OCI-LY7 (cell line): ENCODE results near the gene MCCD1. TPM values are rescaled to one million over a fixed set of nuclear protein-coding genes. Genes with fewer than 3 reads are reported as not detected.

ENCODE experiments used
- BruUV-seq: library from RNA; stranded (reverse); fragments of 400-500 nt; replicated peaks from 2 replicates; lab custom pipeline; 2021; lab: Mats Ljungman, UMichigan
- CTCF ChIA-PET: fragments of 300-600 bp; sonication (Branson Sonifier 250); formaldehyde crosslinking; loops from one replicate; lab custom pipeline; 2022; ENCODE audit warnings: antibody characterized with exemption; ENCODE audit not compliant: unreplicated experiment; lab: Charles Lee
- POLR2A ChIA-PET: fragments of 300-600 bp; sonication (Branson Sonifier 250); formaldehyde crosslinking; loops from one replicate; lab custom pipeline; 2022; ENCODE audit warnings: antibody characterized with exemption; lab: Charles Lee
- DNase-seq: peaks from one replicate; pipeline ENCODE4 v3.0.0-alpha.2; 2015; ENCODE audit warnings: low spot score
- H2AFZ ChIP-seq: fragments of 200-600 bp; sonication (generic), shearing (Covaris generic); 2 replicates; pipeline ENCODE4 v1.6.1; 2014; ENCODE audit warnings: mild to moderate bottlenecking, antibody characterized with exemption, low read length, moderate library complexity
- H3K27ac ChIP-seq: fragments of 200-600 bp; sonication (generic); 2 replicates; pipeline ENCODE4 v1.5.1; 2014; ENCODE audit warnings: mixed run types, low read depth, mild to moderate bottlenecking, moderate library complexity, low read length, inconsistent platforms; ENCODE audit not compliant: poor library complexity, severe bottlenecking
- H3K36me3 ChIP-seq: fragments of 200-600 bp; sonication (generic); 2 replicates; pipeline ENCODE4 v1.6.1; 2014; ENCODE audit warnings: mild to moderate bottlenecking, antibody characterized with exemption, low read length, moderate library complexity, mixed read lengths; ENCODE audit not compliant: insufficient read depth
- H3K4me1 ChIP-seq: fragments of 200-600 bp; sonication (generic); 2 replicates; pipeline ENCODE4 v1.5.1; 2014; ENCODE audit warnings: mild to moderate bottlenecking, low read length; ENCODE audit not compliant: insufficient read depth, poor library complexity, severe bottlenecking
- H3K4me2 ChIP-seq: fragments of 200-600 bp; sonication (generic); 2 replicates; pipeline ENCODE4 v1.6.1; 2014; ENCODE audit warnings: mild to moderate bottlenecking, low read length
- H3K4me3 ChIP-seq: fragments of 200-600 bp; sonication (generic); 2 replicates; pipeline ENCODE4 v1.5.1; 2014; ENCODE audit warnings: mild to moderate bottlenecking, low read depth, low read length; ENCODE audit not compliant: poor library complexity, severe bottlenecking
- H3K79me2 ChIP-seq: fragments of 200-600 bp; sonication (generic); 2 replicates; pipeline ENCODE4 v1.6.1; 2016; ENCODE audit warnings: low read depth, mild to moderate bottlenecking, low read length, moderate library complexity, mixed read lengths; ENCODE audit not compliant: insufficient read depth
- H3K9me2 ChIP-seq: fragments of 200-600 bp; sonication (generic); 2 replicates; pipeline ENCODE4 v1.6.1; 2016; ENCODE audit warnings: mild to moderate bottlenecking, low read length, mixed read lengths; ENCODE audit not compliant: insufficient read depth
- H3K9me3 ChIP-seq: fragments of 200-600 bp; sonication (generic); 2 replicates; pipeline ENCODE4 v1.6.1; 2014; ENCODE audit warnings: mild to moderate bottlenecking, mixed run types, low read length, mixed read lengths
- H4K20me1 ChIP-seq: fragments of 200-600 bp; sonication (generic); 2 replicates; pipeline ENCODE4 v1.6.1; 2014; ENCODE audit warnings: mild to moderate bottlenecking, antibody characterized with exemption, low read length, moderate library complexity, mixed read lengths; ENCODE audit not compliant: insufficient read depth
- EZH2phosphoT487 ChIP-seq: fragments of 200-600 bp; sonication (generic); IDR thresholded peaks from 2 replicates; pipeline ENCODE4 v1.6.1; 2018; ENCODE audit warnings: low read depth, borderline replicate concordance, mild to moderate bottlenecking, mixed run types, antibody characterized with exemption, low read length, moderate library complexity, mixed read lengths
- intact Hi-C: fragments of 100-400 bp; cut with micrococcal nuclease; formaldehyde crosslinking; loops from one replicate; pipeline ENCODE4 v1.10.0; 2022; ENCODE audit not compliant: unreplicated experiment
- total RNA-seq, 2 experiments: library from RNA; depleted of rRNA in 1 of 2; stranded (reverse); fragments of >200 nt in 1 of 2; shearing (Covaris generic) in 1 of 2; gene quantifications; 2 replicates each; pipeline ENCODE4 v1.2.3, GENCODE V29; 2014 to 2022
- TF ChIP-seq, protein P1 (sequence below): fragments of 200-600 bp; sonication (generic); conservative IDR thresholded peaks from 2 replicates; pipeline ENCODE4 v1.5.1; 2014; ENCODE audit warnings: mild to moderate bottlenecking, antibody characterized with exemption, low read length, moderate library complexity, mixed read lengths

MCCD1 gene
- total RNA-seq, 2 experiments from 2014 or later, result not detected

DNA sequence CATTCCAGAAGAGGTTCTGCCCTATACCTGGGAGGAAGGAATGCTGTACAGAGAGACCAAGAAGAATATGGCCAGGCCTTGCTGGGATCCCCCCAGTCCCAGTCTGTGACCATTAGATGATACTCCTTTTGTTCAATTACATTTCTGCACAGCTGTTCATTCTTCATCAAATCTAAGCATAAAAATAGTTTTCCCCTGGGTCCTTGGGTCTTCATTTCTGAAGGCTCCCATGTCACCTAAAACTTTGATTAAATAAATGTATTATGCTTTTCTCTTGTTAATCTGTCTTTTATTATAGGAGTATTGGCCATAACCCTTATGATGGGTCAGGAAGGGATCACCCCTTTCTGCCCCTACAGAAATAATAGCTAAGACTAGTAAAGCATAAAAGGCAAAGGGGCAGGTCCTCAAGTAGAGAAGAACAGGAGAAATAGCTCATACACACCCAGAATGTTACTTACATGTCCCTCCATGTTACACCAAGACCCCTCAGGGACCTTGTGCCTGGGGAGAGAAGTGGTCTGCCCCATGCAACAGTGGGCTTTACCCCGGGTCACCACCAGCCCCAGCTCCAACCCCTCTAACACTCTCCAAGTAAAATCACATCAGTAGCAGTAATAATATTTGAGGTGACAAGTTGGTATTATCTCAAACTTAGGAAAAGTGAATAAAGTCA, 41.2 kb downstream of the MCCD1 start:
- Histone ChIP-seq H3K9me2 (no peaks in the 10 kb centered on the region), H3K36me3 (no peaks in the 10 kb centered on the region), H3K4me1 (peaks cover 79% of the 10 kb centered on the region), H3K4me3 (peak overlapping the region; percentile 68), H3K27ac (peak overlapping the region; percentile 75), H3K9me3 (no peaks in the 10 kb centered on the region), H4K20me1 (no peaks in the 10 kb centered on the region), H2AFZ (no peak overlapping the region), H3K4me2 (peak overlapping the region; percentile 82), H3K79me2 (peaks cover 10% of the 10 kb centered on the region; the same call in 1 of the 2 replicates)
- no peak for DNase-seq
- ChIA-PET CTCF (interaction anchor here (0.6 to 0.7 kb wide), 2 partner anchors 12 to 19 kb away, joined by 3 read pairs; no protein-coding TSS in a partner anchor), POLR2A (interaction anchor here (0.6 to 3.3 kb wide), 9 partner anchors 10 to 25 kb away, joined by 3 to 19 read pairs (median 4); partner anchors contain the start of gene LST1)
- TSS peak; percentile 33 for BruUV-seq
- intact Hi-C loops, result no loop called here
- TF ChIP-seq EZH2phosphoT487, result no peak
- TF ChIP-seq, protein P1, sequence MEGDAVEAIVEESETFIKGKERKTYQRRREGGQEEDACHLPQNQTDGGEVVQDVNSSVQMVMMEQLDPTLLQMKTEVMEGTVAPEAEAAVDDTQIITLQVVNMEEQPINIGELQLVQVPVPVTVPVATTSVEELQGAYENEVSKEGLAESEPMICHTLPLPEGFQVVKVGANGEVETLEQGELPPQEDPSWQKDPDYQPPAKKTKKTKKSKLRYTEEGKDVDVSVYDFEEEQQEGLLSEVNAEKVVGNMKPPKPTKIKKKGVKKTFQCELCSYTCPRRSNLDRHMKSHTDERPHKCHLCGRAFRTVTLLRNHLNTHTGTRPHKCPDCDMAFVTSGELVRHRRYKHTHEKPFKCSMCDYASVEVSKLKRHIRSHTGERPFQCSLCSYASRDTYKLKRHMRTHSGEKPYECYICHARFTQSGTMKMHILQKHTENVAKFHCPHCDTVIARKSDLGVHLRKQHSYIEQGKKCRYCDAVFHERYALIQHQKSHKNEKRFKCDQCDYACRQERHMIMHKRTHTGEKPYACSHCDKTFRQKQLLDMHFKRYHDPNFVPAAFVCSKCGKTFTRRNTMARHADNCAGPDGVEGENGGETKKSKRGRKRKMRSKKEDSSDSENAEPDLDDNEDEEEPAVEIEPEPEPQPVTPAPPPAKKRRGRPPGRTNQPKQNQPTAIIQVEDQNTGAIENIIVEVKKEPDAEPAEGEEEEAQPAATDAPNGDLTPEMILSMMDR, result no peak

DNA sequence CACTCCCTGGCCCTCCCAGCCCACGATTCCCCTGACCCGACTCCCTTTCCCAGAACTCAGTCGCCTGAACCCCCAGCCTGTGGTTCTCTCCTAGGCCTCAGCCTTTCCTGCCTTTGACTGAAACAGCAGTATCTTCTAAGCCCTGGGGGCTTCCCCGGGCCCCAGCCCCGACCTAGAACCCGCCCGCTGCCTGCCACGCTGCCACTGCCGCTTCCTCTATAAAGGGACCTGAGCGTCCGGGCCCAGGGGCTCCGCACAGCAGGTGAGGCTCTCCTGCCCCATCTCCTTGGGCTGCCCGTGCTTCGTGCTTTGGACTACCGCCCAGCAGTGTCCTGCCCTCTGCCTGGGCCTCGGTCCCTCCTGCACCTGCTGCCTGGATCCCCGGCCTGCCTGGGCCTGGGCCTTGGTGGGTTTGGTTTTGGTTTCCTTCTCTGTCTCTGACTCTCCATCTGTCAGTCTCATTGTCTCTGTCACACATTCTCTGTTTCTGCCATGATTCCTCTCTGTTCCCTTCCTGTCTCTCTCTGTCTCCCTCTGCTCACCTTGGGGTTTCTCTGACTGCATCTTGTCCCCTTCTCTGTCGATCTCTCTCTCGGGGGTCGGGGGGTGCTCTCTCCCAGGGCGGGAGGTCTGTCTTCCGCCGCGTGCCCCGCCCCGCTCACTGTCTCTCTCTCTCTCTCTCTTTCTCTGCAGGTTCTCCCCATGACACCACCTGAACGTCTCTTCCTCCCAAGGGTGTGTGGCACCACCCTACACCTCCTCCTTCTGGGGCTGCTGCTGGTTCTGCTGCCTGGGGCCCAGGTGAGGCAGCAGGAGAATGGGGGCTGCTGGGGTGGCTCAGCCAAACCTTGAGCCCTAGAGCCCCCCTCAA, 43.5 kb downstream of the MCCD1 start, which contains the start of gene LTA:
LTA (plus strand) TSS at position 249 of the 871 bp plus-strand sequence; CDS start at position 703, 454 bp downstream.
- no peaks in the 10 kb centered on the region for H3K9me3 ChIP-seq
- CTCF ChIA-PET, result interaction anchor here (1.0 to 1.5 kb wide), 2 partner anchors 14 kb away, joined by 3 read pairs; partner anchors contain the start of gene LST1
- H3K4me1 ChIP-seq, result peaks cover 99% of the 10 kb centered on the region
- POLR2A ChIA-PET, result interaction anchor here (3.3 kb wide), 1 partner anchor 13 kb away, joined by 19 read pairs; the partner anchor contains the start of gene LST1
- peak within 1 kb of the TSS; percentile 67; the same call in 1 of the 2 replicates for H2AFZ ChIP-seq
- peak within 1 kb of the TSS; percentile 75 for H3K27ac ChIP-seq
- intact Hi-C loops, result loop anchor here (1.0 kb wide), 1 partner anchor 12 kb away; no protein-coding TSS in a partner anchor
- no peak for TF ChIP-seq EZH2phosphoT487
- TF ChIP-seq, protein P1, result no peak
- peak; percentile 70 for DNase-seq
- H3K79me2 ChIP-seq, result peaks cover 14% of the 10 kb centered on the region; the same call in 1 of the 2 replicates
- H4K20me1 ChIP-seq, result no peaks in the 10 kb centered on the region
- peaks cover 2% of the 10 kb centered on the region; the same call in 1 of the 2 replicates for H3K36me3 ChIP-seq
- TSS peak; percentile 51 for BruUV-seq
- no peaks in the 10 kb centered on the region for H3K9me2 ChIP-seq
- H3K4me2 ChIP-seq, result peak within 1 kb of the TSS; percentile 82
- H3K4me3 ChIP-seq, result peak within 1 kb of the TSS; percentile 68
